Type B pancreatic cell (in vitro differentiated cells): ENCODE measurements around the gene PRKACB. TPM values are rescaled to one million over a fixed set of nuclear protein-coding genes. Genes with fewer than 3 reads are reported as not detected.

Experiments
- DNase-seq: peaks from one replicate; pipeline ENCODE4 v3.0.0; 2021; ENCODE audit warnings: mixed read lengths; ENCODE audit not compliant: unreplicated experiment; ENCODE audit errors: extremely low spot score
- H3K27ac Mint-ChIP-seq: 2 replicates; pipeline ENCODE4 v1.8.0; 2021; ENCODE audit warnings: mild to moderate bottlenecking, mixed read lengths
- H3K27me3 Mint-ChIP-seq: 2 replicates; pipeline ENCODE4 v1.8.0; 2021; ENCODE audit warnings: mixed read lengths
- H3K36me3 Mint-ChIP-seq: 2 replicates; pipeline ENCODE4 v1.8.0; 2021; ENCODE audit warnings: mixed read lengths
- H3K4me1 Mint-ChIP-seq: one replicate; pipeline ENCODE4 v1.8.0; 2021; ENCODE audit warnings: mixed read lengths; ENCODE audit not compliant: unreplicated experiment
- H3K4me3 Mint-ChIP-seq: 2 replicates; pipeline ENCODE4 v1.8.0; 2021; ENCODE audit warnings: mild to moderate bottlenecking, mixed read lengths
- H3K9me3 Mint-ChIP-seq: 2 replicates; pipeline ENCODE4 v1.8.0; 2021; ENCODE audit warnings: mixed read lengths
- CTCF ChIP-seq: fragments of 200-600 bp; sonication (generic); conservative IDR thresholded peaks from 2 replicates; pipeline ENCODE4 v1.5.0; 2021; ENCODE audit warnings: antibody characterized with exemption, mild to moderate bottlenecking
- total RNA-seq: library from RNA; stranded (reverse); gene quantifications from 2 replicates; pipeline ENCODE4 v1.2.1, GENCODE V29; 2021; ENCODE audit warnings: low replicate concordance

The PRKACB gene
- total RNA-seq, 1 donor from 2014 or later = 36.0 TPM

- no peak for DNase-seq
- H3K4me3 Mint-ChIP-seq = no peak overlapping the region
- H3K9me3 Mint-ChIP-seq = peaks cover 18% of the 10 kb centered on the region
- H3K27ac Mint-ChIP-seq = no peak overlapping the region
- H3K36me3 Mint-ChIP-seq = peaks cover 6% of the 10 kb centered on the region
- H3K27me3 Mint-ChIP-seq = no peaks in the 10 kb centered on the region
- peaks cover 4% of the 10 kb centered on the region for H3K4me1 Mint-ChIP-seq
- no peak for TF ChIP-seq CTCF
These were observed 109.0 kb downstream of the PRKACB start for GRCh38 chr1:84253036-84253435.

GRCh38 chr1:84253891-84254290 is 109.8 kb downstream of the PRKACB start:
- no peak overlapping the region for H3K27ac Mint-ChIP-seq
- H3K36me3 Mint-ChIP-seq = peaks cover 6% of the 10 kb centered on the region
- DNase-seq = no peak
- H3K4me3 Mint-ChIP-seq = no peak overlapping the region
- peaks cover 18% of the 10 kb centered on the region for H3K9me3 Mint-ChIP-seq
- H3K27me3 Mint-ChIP-seq = no peaks in the 10 kb centered on the region
- TF ChIP-seq CTCF = no peak
- H3K4me1 Mint-ChIP-seq = peaks cover 6% of the 10 kb centered on the region

- Mint-ChIP-seq H3K27me3 (no peaks in the 10 kb centered on the region), H3K4me1 (peaks cover 12% of the 10 kb centered on the region), H3K4me3 (no peak overlapping the region), H3K9me3 (peaks cover 18% of the 10 kb centered on the region), H3K36me3 (peaks cover 6% of the 10 kb centered on the region), H3K27ac (no peak overlapping the region)
- no peak for DNase-seq
- no peak for TF ChIP-seq CTCF
These were observed 110.7 kb downstream of the PRKACB start for GRCh38 chr1:84254703-84255238.

DNA sequence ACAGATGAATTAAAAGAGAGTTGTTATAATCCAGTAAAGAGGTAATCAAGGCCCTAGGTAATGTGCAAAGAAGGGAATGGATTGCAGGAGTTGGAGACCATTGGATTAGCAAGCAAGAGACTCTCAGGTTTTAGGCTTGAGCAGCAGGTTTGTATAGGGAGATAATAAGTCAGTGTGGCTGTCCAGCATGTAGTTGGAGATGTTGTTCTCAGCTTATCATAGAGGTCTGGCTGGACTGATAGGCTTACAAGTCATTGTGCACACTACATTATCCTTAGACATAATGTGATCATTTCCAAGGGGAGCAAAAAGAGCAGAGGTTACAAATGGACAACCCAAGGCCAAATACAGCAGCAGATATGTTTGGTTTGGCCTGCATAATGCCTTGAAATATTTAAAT is 111.5 kb downstream of the PRKACB start:
- no peak for DNase-seq
- no peak for TF ChIP-seq CTCF
- Mint-ChIP-seq H3K4me1 (peaks cover 12% of the 10 kb centered on the region), H3K27ac (no peak overlapping the region), H3K4me3 (no peak overlapping the region), H3K9me3 (peaks cover 18% of the 10 kb centered on the region), H3K36me3 (peaks cover 6% of the 10 kb centered on the region), H3K27me3 (no peaks in the 10 kb centered on the region)

DNA sequence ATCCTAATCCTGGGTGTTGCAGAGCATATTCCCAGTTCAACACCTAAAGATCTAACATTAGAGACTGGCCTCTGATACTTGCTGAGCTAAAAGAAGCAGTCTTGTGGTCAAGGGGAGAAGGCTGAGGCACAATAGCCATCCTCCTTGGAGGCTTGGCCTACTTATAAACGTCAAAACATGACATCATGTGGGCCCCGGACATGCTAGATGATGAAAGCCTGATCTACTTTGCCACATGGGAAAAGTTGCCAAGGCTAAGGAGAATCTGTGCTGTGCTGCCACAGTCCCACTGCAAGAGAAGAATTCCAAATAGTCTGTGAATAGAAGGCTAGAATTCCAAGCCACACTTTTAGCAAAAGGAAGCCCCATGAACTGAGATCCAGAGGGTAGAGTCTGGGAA is 113.5 kb downstream of the PRKACB start:
- Mint-ChIP-seq H3K27ac (no peak overlapping the region), H3K36me3 (peaks cover 3% of the 10 kb centered on the region), H3K4me3 (no peak overlapping the region), H3K4me1 (peaks cover 14% of the 10 kb centered on the region), H3K27me3 (no peaks in the 10 kb centered on the region), H3K9me3 (peaks cover 10% of the 10 kb centered on the region)
- no peak for DNase-seq
- no peak for TF ChIP-seq CTCF

GRCh38 chr1:84259376-84259775 is 115.3 kb downstream of the PRKACB start:
- Mint-ChIP-seq H3K4me1 (peaks cover 11% of the 10 kb centered on the region), H3K9me3 (peaks cover 7% of the 10 kb centered on the region), H3K27ac (no peak overlapping the region), H3K27me3 (no peaks in the 10 kb centered on the region), H3K36me3 (no peaks in the 10 kb centered on the region), H3K4me3 (no peak overlapping the region)
- TF ChIP-seq CTCF = no peak
- no peak for DNase-seq
